Measurements from ENCODE around the gene ONECUT1.

The ONECUT1 gene

DNA sequence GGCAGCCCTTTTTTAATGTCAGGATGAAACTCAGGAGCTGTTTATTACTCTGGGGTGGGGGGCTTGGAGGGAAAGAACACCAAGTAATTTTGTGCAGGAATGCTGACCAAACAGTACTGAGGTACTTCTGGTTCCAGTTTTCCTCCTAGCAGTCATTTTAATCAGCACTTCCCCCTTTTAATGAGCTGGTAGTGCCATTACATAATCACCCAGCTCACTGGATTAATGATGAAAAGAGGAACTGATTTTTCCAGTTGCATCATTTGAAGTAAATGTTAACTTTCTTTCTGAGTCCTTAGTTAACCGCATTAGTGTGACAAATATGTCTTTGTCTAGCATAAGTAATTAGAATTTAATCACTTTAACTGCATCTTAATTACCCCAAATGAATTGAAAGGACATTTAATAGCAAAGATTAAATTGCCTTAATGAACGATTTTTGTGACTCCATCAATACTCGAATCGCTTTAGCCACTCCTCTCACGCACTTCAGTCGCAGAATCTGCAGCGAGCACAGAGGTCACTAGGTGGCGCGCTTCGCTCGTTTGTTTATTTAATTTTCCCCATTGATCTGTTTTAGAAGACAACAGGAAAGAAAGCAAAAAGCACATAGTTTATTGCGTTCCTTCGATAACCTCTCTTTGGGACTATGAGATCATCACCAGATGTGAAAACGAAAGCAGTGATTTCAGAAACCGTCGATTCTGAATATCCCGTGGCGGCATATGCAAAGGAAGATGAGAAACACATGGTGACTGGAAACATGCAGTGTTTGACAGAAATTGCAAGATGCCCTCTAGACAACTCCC, 9.8 kb downstream of the ONECUT1 start:
- Histone ChIP-seq H3K4me3 (ENCODE audit: low read depth in 1 of 2, low read length in 1 of 2) (peak overlapping the region; percentile 18 to 20), H3K9me3 (no peaks in the 10 kb centered on the region), H3K4me1 (ENCODE audit: control insufficient read depth in 1 of 2, insufficient read depth in 1 of 2, low read depth in 1 of 2, low read length in 1 of 2) (peaks cover 11 to 12% of the 10 kb centered on the region in 2 experiments), H3K27me3 (peaks cover 88% of the 10 kb centered on the region), H3K27ac (peak overlapping the region; percentile 4), H3K36me3 (no peaks in the 10 kb centered on the region)
- no peak for TF ChIP-seq CTCF (IDR thresholded peaks at IDR 0.05)

DNA sequence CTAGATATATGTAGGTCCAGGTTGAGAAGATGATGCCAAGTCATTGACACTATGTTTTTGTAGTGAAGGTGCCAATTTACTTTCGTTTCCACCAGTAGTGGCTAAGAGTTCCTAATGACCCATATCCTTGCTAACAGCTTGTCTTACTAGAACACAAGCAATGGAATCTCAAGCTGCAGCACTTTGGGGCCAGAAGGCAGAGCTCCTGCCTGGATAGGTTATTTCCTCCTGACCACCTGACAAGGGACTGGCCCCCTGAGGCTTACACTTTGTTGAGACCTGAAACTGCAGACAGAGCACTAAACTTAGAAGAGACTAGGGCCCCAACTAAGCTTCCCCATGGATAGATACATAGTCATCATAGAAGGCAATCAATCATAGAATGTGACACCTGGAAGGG, 11.7 kb downstream of the ONECUT1 start:
- Histone ChIP-seq H3K27me3 (peaks cover 88% of the 10 kb centered on the region), H3K4me3 (ENCODE audit: low read depth in 1 of 2, low read length in 1 of 2) (no peak overlapping the region), H3K36me3 (no peaks in the 10 kb centered on the region), H3K4me1 (ENCODE audit: control insufficient read depth in 1 of 2, insufficient read depth in 1 of 2, low read depth in 1 of 2, low read length in 1 of 2) (peaks cover 11 to 12% of the 10 kb centered on the region in 2 experiments), H3K27ac (no peak overlapping the region), H3K9me3 (no peaks in the 10 kb centered on the region)
- no peak for TF ChIP-seq CTCF (IDR thresholded peaks at IDR 0.05)

- Histone ChIP-seq H3K36me3 (no peaks in the 10 kb centered on the region), H3K9me3 (no peaks in the 10 kb centered on the region), H3K27me3 (peaks cover 99% of the 10 kb centered on the region), H3K27ac (no peak overlapping the region), H3K4me3 (ENCODE audit: low read depth in 1 of 2, low read length in 1 of 2) (no peak overlapping the region), H3K4me1 (ENCODE audit: control insufficient read depth in 1 of 2, insufficient read depth in 1 of 2, low read depth in 1 of 2, low read length in 1 of 2) (no peaks in the 10 kb centered on the region)
- TF ChIP-seq CTCF (IDR thresholded peaks at IDR 0.05), result no peak
These were observed 17.4 kb downstream of the ONECUT1 start for GRCh38 chr15:52772766-52773165.

DNA sequence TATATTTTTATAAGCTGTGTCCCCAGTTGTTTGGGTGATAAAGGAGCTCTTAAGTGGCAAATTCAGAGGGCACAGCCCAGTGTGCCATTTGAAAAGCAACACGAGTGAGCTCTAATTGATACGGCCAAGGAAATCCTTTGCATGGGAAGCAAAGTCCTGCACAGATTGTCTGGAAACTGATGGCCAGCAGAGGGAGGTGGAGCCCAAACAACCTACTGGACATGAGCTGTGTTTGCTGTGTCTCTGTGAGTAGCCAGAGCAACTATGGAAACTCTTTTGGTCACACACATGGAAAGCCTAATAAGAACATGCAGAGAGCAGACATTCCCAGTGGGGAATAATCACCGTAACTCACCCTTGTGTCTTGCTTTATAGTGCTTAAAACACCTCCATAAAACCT, 24.4 kb downstream of the ONECUT1 start:
- Histone ChIP-seq H3K9me3 (no peaks in the 10 kb centered on the region), H3K27me3 (peaks cover 86% of the 10 kb centered on the region), H3K4me1 (ENCODE audit: control insufficient read depth in 1 of 2, insufficient read depth in 1 of 2, low read depth in 1 of 2, low read length in 1 of 2) (no peaks in the 10 kb centered on the region), H3K4me3 (ENCODE audit: low read depth in 1 of 2, low read length in 1 of 2) (no peak overlapping the region), H3K36me3 (no peaks in the 10 kb centered on the region), H3K27ac (no peak overlapping the region)
- no peak for TF ChIP-seq CTCF (IDR thresholded peaks at IDR 0.05)

- Histone ChIP-seq H3K4me1 (ENCODE audit: control insufficient read depth in 1 of 2, insufficient read depth in 1 of 2, low read depth in 1 of 2, low read length in 1 of 2) (no peaks in the 10 kb centered on the region), H3K36me3 (no peaks in the 10 kb centered on the region), H3K4me3 (ENCODE audit: low read depth in 1 of 2, low read length in 1 of 2) (no peak overlapping the region), H3K27me3 (peaks cover 76% of the 10 kb centered on the region), H3K9me3 (no peaks in the 10 kb centered on the region), H3K27ac (no peak overlapping the region)
- no peak for TF ChIP-seq CTCF (IDR thresholded peaks at IDR 0.05)
These were observed 25.4 kb downstream of the ONECUT1 start for GRCh38 chr15:52764731-52765130.
